MV-4-11 (cell line): ENCODE data around the gene MAP3K9.
A peak's percentile ranks its signal among the peaks of the same experiment; 100 is the strongest.
"Not testable (repeated sequence)": the region's sequence is repeated elsewhere in the genome, so short reads cannot be mapped to it uniquely, and the experiment has no call there.

Experiments
- DNase-seq: peaks from one replicate; lab custom pipeline; 2025; lab: John Stamatoyannopoulos, UW

MAP3K9 gene

DNA sequence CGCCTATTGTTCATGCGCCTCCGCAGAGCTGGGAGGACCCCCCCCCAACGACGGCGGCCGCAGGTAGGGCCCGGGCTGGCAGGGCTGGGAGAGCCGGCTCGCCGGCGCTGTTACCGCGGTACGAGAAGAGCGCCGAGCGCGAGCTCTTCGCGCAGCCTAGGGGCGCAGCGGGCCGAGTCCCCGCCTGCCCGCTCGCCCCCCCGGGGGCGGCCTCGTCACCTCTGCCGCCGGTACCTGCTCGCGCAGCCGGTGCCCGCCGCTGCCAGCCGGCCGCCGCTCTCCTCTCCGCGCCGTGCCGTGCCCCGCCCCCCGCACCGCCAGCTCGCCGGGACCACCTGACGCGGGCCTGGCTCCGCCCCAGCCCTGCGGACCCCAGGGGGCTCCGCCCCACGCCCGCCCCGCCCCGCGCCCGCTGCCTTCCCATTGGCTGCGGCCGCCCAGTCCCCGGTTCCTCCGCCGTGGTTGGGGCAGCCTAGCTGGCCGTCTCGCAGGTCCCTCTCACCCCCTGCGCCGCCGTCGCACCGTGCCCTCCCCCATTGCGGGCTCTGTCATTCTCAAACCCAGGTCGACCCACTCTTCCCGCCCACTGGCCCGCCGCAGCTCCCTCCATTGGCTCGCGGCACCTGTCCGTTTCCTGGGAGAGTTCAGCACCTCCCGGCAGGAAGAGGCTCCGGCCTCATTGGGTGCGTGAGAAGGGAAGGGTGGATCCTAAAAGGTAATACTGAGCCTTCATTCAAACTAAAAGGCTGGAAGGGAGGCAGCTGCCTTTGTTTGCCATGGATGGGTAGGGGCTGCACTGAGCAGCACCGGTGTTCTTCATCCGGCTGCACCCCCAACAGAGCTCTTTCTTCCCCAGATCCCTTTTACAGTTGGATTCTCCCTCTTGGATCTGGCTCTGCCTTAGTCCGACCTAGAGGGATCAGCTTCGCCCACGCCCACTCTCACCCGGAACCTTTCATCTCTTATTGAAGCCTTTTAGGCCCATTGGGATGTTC is at the start of gene MAP3K9:
TSS of gene MAP3K9 (minus strand) at position 289 of the 995 bp plus-strand sequence. CDS start 342 bp downstream, outside the sequence.
- DNase-seq: peak; percentile 54

- no peak for DNase-seq
These were observed 49.3 kb upstream of the MAP3K9 start for GRCh38 chr14:70858641-70859040.

DNA sequence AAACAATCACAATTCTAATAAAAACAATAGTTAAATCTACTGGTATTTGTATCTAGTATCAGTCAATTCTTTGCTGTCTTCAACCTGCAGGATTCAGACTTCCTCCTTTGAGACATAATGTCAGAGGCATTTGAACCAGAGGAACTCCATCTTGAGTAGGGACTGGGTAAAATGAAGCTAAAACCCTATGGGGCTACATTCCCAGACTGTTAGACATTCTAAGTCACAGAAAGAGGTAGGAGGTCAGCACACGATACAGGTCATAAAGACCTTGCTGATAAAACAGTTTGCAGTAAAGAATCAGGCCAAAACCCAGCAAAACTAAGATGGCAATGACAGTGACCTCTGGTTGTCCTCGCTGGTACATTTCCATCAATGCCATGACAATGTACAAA is 48.2 kb upstream of the MAP3K9 start:
- no peak for DNase-seq

- peak; percentile 76 for DNase-seq
These were observed 47.7 kb upstream of the MAP3K9 start for GRCh38 chr14:70856851-70857495.

- DNase-seq: no peak
These were observed 46.2 kb upstream of the MAP3K9 start for GRCh38 chr14:70855486-70855885.

DNA sequence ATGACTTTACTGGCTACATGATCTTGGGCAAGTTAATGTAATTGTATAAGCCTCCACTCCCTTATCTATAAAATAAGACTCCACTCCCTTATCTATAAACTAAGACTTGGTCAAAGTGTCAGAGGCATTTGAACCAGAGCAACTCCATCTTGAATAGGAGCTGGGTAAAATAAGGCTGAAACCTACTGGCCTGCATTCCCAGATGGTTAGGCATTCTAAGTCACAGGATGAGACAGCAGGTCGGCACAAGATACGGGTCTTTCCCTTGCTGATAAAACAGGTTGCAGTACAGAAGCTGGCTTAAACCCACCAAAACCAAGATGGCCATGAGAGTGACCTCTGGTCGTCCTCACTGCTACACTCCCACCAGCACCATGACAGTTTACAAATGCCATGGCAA is 44.3 kb upstream of the MAP3K9 start:
- not testable (repeated sequence) for DNase-seq

- no peak for DNase-seq
These were observed 38.2 kb upstream of the MAP3K9 start for GRCh38 chr14:70847406-70848090.

DNA sequence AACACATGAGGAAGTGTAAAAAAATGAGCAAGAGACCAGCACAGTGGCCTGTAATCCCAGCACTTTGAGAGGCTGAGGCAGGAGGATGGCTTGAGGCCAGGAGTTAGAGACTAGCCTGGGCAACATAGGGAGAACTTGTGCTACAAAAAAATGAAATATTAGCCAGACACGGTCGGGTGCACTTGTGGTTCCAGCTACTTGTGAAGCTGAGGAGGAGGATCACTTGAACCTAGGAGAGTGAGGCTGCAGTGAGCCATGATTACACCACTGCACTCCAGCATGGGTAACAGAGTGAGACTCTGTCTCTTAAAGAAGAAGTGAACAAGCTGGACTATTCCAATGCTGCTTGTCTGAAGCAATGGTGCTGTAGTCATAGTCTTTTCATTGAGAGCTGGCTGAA is 36.3 kb upstream of the MAP3K9 start:
- DNase-seq: peak; percentile 15

DNA sequence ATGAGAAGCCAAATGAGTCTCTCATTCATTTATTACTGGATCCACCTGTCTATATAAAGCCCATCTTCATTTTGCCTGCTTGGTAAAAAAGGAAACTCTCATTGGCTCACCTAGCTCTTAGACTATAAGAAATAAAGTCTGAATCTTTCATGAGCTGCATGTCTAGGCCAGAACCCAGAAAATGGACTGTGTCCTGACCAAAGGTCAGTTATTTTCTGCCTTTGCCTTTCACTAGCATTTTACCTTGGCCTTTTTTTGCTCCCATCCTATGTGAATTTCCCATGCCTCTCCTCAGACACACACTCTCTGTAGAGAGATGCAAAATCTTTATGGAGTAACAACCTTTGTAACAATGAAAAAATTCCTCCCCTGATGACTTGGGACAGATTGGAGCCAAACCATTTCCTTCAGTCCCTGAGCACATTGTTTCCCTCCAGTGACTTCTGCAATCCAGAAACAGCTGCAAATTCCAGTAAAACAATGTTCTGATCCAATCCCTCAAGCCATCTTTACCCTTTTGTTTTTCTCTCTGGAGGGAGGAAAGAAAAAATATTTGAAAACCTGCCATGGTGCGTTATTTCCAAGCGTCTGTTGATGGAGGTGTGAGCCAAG is 33.6 kb upstream of the MAP3K9 start:
- DNase-seq: no peak

DNA sequence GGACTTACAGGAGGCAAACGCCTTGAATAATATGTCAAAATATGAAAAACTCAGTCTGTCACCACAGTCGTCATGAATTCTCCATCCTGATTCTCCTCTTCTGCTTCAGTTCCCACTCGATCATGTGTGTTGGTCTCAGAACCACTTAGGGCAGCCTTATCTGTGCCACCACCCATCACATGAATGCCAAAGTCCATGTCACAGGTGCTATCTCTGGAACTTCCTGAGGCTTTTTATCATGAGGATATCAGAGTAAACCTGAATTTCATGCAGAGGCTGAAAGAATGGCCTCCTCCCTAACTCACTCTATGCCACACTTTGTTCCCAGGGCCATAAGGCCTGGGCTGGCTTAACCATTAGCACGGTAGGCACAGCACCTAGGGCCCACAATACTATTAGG is 28.8 kb upstream of the MAP3K9 start:
- no peak for DNase-seq

DNA sequence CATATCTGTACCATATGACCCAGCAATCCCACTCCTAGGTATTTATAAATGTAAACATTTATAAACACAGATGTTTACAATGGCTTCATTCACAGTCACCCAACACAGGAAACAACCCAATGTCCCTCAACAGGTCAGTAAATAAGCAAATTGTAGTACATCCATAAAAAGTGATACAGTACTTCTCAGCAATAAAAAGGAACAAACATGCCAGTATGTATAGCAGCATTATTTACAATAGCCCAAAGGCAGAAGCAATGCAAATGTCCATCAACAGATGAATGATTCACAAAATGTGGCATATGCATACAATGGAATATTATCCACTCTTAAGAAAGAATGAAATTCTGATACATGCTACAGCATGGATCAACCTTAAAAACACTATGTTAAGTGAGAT is 27.6 kb upstream of the MAP3K9 start:
- DNase-seq: no peak

GRCh38 chr14:70833884-70834283 is 24.6 kb upstream of the MAP3K9 start:
- no peak for DNase-seq

DNA sequence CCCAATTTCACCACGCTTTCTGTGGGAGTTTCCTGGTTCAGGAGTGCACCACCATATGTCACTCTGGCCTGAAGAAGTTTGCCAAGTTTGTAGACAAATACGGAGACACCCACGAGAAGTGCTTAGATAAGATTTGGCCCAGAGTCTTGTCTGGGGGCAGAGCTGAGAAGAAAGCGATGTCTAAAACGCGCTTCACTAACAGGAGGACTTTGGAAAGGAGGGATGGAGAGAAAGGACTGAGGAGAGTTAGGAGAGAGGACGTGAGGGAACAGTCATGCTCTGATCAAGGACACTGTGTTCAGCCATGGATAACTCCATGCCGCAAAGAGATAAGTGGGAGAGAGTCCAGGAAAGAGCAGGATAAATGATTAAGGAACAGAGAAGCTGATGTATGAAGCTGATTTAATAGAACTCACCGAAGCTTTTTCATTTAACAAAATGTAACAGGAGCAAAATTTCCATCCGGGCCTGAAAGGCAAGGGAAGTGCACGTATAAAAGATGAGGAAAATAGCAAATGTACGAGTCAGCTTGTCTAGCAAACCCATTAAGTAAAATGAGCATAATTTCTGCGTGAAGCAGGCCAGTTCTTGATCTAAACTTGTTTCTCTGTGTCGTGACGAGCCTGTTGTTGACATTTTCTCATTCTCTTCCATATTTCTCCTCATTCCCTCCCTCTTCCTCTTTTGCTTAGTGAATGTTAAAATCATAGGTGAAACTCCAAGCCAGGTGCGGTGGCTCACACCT is 23.4 kb upstream of the MAP3K9 start:
- DNase-seq: no peak

DNA sequence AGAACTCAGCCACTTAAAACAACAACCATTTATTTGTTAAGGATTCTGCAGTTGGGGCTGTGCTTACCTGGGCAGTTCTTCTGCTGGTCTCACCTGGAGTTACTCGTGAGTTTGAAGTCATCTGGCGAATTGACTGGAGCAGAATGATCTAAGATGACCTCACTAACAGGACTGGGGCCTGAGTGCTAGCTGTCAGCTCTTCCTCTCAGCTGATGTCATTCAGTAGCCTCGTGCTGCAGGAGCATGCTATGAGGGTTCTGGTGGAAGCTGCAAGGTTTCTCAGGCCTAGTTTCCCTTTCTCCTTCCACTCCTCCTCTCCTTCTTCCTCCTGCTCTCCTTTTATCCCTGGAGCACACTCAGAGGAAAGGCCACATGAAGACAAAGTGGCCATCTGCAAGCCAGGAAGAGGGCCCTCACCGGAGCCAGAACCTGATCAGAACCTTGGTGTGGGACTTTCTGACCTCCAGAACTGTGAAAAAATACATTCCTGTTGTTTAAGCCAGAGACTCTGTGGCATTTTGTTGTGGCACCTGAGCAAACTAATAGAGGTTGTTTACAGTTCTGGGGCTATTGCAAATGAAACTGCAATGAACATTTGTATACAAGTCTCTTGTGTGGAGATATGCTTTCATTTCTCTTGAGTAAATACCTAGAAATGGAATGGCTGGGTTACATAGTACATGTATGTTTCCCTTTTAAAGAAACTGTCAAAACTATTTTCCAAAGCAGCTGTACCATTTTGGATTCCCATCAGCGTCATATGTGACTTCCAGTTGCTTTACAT is 21.9 kb upstream of the MAP3K9 start:
- no peak for DNase-seq

DNA sequence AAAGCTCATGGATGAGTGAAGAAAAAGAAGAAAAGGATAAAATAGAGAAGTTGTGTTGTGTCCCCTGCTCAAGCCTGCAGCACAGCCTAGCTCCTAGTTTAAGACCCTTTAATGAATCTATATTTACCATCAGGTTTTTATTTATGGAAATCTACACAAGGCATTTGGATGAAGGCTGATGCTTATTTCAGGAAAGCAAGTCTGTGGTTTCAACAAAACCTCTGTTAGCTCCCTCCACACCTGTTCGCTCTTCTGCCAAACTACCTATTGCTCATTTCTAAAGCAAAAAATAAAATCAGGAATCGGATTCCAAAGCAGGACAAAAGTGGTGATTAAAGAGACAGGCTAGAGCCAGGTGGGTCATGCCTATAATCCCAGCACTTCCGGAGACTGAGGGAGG is 18.9 kb upstream of the MAP3K9 start:
- no peak for DNase-seq

DNA sequence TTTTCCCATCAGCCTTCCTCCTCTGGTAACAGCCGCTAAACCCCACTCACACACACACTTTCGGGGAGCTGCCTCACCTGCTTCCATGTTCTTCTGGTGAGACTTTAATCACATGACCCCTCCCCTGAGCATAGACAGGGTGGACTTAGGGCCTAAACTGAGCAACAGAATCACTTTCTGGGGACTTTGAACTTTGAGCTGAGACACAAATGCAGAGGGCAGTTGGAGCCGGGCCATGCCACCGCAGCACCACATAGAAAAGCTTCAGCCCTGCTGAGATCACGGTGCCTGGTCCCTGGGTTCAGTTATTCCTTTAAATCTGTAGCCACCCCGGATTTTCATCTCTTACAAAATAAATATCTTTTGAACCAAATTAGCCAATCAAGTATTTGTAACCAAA is 18.4 kb upstream of the MAP3K9 start:
- no peak for DNase-seq

- DNase-seq: no peak
These were observed 18.0 kb upstream of the MAP3K9 start for GRCh38 chr14:70827347-70827746.

- DNase-seq: no peak
These were observed 14.0 kb upstream of the MAP3K9 start for GRCh38 chr14:70823281-70823680.

- DNase-seq: no peak
These were observed 13.3 kb upstream of the MAP3K9 start for GRCh38 chr14:70822530-70823185.
